CD8-positive, alpha-beta memory T cell (primary cell): Measurements from ENCODE around the gene ZFYVE26. TPM values are rescaled to one million over a fixed set of nuclear protein-coding genes. Genes with fewer than 3 reads are reported as not detected.

ENCODE experiments used
- CTCF ChIA-PET: fragments of 350-600 bp; sonication (Branson Sonifier 250); formaldehyde crosslinking; loops from one replicate; lab custom pipeline; 2021; ENCODE audit warnings: antibody characterized with exemption; lab: Charles Lee
- POLR2A ChIA-PET: fragments of 350-600 bp; sonication (Branson Sonifier 250); formaldehyde crosslinking; loops from one replicate; lab custom pipeline; 2021; ENCODE audit warnings: antibody characterized with exemption; lab: Charles Lee
- DNase-seq, 5 donors: peaks; one replicate each; pipeline versions ENCODE4 v3.0.0 to v3.0.0-alpha.2; 2020 to 2022; ENCODE audit warnings: mixed read lengths in 1 of 5
- H3K27ac ChIP-seq: one replicate; pipeline ENCODE4 v1.7.0; 2013; ENCODE audit warnings: low read depth, mild to moderate bottlenecking, low read length, moderate library complexity
- H3K27me3 ChIP-seq: 2 replicates; pipeline ENCODE4 v1.7.0; 2013; ENCODE audit warnings: low read length, mild to moderate bottlenecking; ENCODE audit not compliant: insufficient read depth, poor library complexity, severe bottlenecking
- H3K36me3 ChIP-seq: 2 replicates; pipeline ENCODE4 v1.7.0; 2013; ENCODE audit warnings: mild to moderate bottlenecking, low read length, moderate library complexity; ENCODE audit not compliant: insufficient read depth
- H3K4me1 ChIP-seq: 2 replicates; pipeline ENCODE4 v1.7.0; 2013; ENCODE audit warnings: mild to moderate bottlenecking, low read length, moderate library complexity; ENCODE audit not compliant: insufficient read depth
- H3K4me3 ChIP-seq: 2 replicates; pipeline ENCODE4 v1.7.0; 2013; ENCODE audit warnings: mild to moderate bottlenecking, low read length
- H3K9me3 ChIP-seq: 2 replicates; pipeline ENCODE4 v1.7.0; 2013; ENCODE audit warnings: mild to moderate bottlenecking, low read length
- H3K27ac Mint-ChIP-seq, 8 donors: one replicate each; pipeline ENCODE4 v1.8.0; 2020 to 2021; ENCODE audit warnings: mixed read lengths in 8 of 8, mild to moderate bottlenecking in 6 of 8, inconsistent platforms in 3 of 8, moderate library complexity in 3 of 8
- H3K27me3 Mint-ChIP-seq, 2 donors: one replicate each; pipeline ENCODE4 v1.8.0; 2020 to 2021; ENCODE audit warnings: mixed read lengths in 2 of 2, mild to moderate bottlenecking in 1 of 2, moderate library complexity in 1 of 2
- H3K36me3 Mint-ChIP-seq, 3 donors: one replicate each; pipeline ENCODE4 v1.8.0; 2020 to 2021; ENCODE audit warnings: mixed read lengths in 3 of 3, inconsistent platforms in 1 of 3, mild to moderate bottlenecking in 1 of 3
- H3K4me1 Mint-ChIP-seq, 3 donors: one replicate each; pipeline ENCODE4 v1.8.0; 2020 to 2021; ENCODE audit warnings: mixed read lengths in 3 of 3, inconsistent platforms in 1 of 3, mild to moderate bottlenecking in 1 of 3
- H3K4me3 Mint-ChIP-seq, 7 donors: one replicate each; pipeline ENCODE4 v1.8.0; 2020 to 2021; ENCODE audit warnings: mixed read lengths in 7 of 7, mild to moderate bottlenecking in 6 of 7, moderate library complexity in 4 of 7, inconsistent platforms in 2 of 7
- H3K9me3 Mint-ChIP-seq, 5 donors: one replicate each; pipeline ENCODE4 v1.8.0; 2020 to 2022; ENCODE audit warnings: mixed read lengths in 5 of 5, mild to moderate bottlenecking in 3 of 5, moderate library complexity in 2 of 5, inconsistent platforms in 1 of 5
- polyA plus RNA-seq: library from polyadenylated mRNA; unstranded; fragments of 300-500 nt; fragmentation: Illumina TruSeq; gene quantifications from one replicate; pipeline ENCODE4 v1.2.3, GENCODE V29; 2021
- total RNA-seq, 2 experiments: library from RNA; stranded (reverse); gene quantifications; one replicate each; pipeline ENCODE4 v1.2.3, GENCODE V29; 2021

The ZFYVE26 gene
- total and polyA plus RNA-seq, 3 experiments from 2014 or later: 4.1 to 19.9 (median 19.0) TPM

GRCh38 chr14:67697006-67697405 lies 119.4 kb downstream of the ZFYVE26 start:
- Histone ChIP-seq H3K27me3 (no peaks in the 10 kb centered on the region), H3K4me1 (peaks cover 9% of the 10 kb centered on the region), H3K9me3 (no peaks in the 10 kb centered on the region), H3K36me3 (peaks cover 5% of the 10 kb centered on the region), H3K27ac (no peak overlapping the region), H3K4me3 (no peak overlapping the region)
- H3K9me3 Mint-ChIP-seq: no peaks in the 10 kb centered on the region
- H3K36me3 Mint-ChIP-seq: peaks cover 0 to 19% (median 2%) of the 10 kb centered on the region in 3 donors
- H3K4me3 Mint-ChIP-seq: peak overlapping the region in 1 of 7 donors; percentile 78
- ChIA-PET CTCF (no interaction called here), POLR2A (no interaction called here)
- H3K27me3 Mint-ChIP-seq: peaks cover 0 to 2% of the 10 kb centered on the region in 2 donors
- H3K27ac Mint-ChIP-seq: peak overlapping the region in 2 of 8 donors; percentile 74 to 84
- peaks cover 16 to 33% (median 28%) of the 10 kb centered on the region in 3 donors for H3K4me1 Mint-ChIP-seq
- no peak for DNase-seq

Other genes starting within 250 kb of the ZFYVE26 start
- gene PIGH, start 216.3 kb downstream of the ZFYVE26 start, total RNA-seq: 10 to 100 TPM; 24.2 to 26.1 TPM
- gene PIGH, start 216.3 kb downstream of the ZFYVE26 start, polyA plus RNA-seq: 39.3 TPM
- 1 to 10 TPM; 2.3 to 2.8 TPM for gene ARG2, start 196.7 kb downstream of the ZFYVE26 start, total RNA-seq
- gene ARG2, start 196.7 kb downstream of the ZFYVE26 start, polyA plus RNA-seq: 1.2 TPM
- 10 to 100 TPM; 93.7 to 94.4 TPM for gene VTI1B, start 142.0 kb downstream of the ZFYVE26 start, total RNA-seq
- 81.4 TPM for gene VTI1B, start 142.0 kb downstream of the ZFYVE26 start, polyA plus RNA-seq
- gene RDH11, start 120.8 kb downstream of the ZFYVE26 start, total RNA-seq: 10 to 100 TPM; 45.1 to 47.8 TPM
- gene RDH11, start 120.8 kb downstream of the ZFYVE26 start, polyA plus RNA-seq: 73.4 TPM
- not detected for gene RDH12, start 114.7 kb downstream of the ZFYVE26 start, total RNA-seq
- not detected for gene RDH12, start 114.7 kb downstream of the ZFYVE26 start, polyA plus RNA-seq
- 10 to 100 TPM; 17.4 to 22.9 TPM for gene RAD51B, start 3.2 kb upstream of the ZFYVE26 start, total RNA-seq
- gene RAD51B, start 3.2 kb upstream of the ZFYVE26 start, polyA plus RNA-seq: 15.7 TPM